GM18868 (cell line): ENCODE results near the gene PROX2.

Experiments
- ATAC-seq: cut with Tn5 transposase; IDR thresholded peaks from one replicate; pipeline ENCODE4 v1.9.1; 2021; ENCODE audit warnings: mild to moderate bottlenecking, moderate library complexity; ENCODE audit not compliant: unreplicated experiment

The PROX2 gene

GRCh38 chr14:74852922-74853530 is 22.9 kb downstream of the PROX2 start:
- ATAC-seq, result no peak

GRCh38 chr14:74848768-74849167 is 27.2 kb downstream of the PROX2 start:
- ATAC-seq, result no peak

GRCh38 chr14:74846968-74847665 is 28.8 kb downstream of the PROX2 start:
- ATAC-seq, result no peak

- ATAC-seq, result no peak
Observed at GRCh38 chr14:74846168-74846567, 29.8 kb downstream of the PROX2 start.

- ATAC-seq, result no peak
Observed at GRCh38 chr14:74843653-74844052, 32.3 kb downstream of the PROX2 start.

GRCh38 chr14:74841230-74842207 is 34.4 kb downstream of the PROX2 start:
- peak; percentile 73 for ATAC-seq

GRCh38 chr14:74840603-74841030 is 35.3 kb downstream of the PROX2 start:
- ATAC-seq, result peak; percentile 55

- ATAC-seq, result no peak
Observed at GRCh38 chr14:74838166-74838565, 37.8 kb downstream of the PROX2 start.

GRCh38 chr14:74836251-74836960 is 39.5 kb downstream of the PROX2 start:
- ATAC-seq, result no peak

GRCh38 chr14:74835645-74836250 is 40.2 kb downstream of the PROX2 start:
- ATAC-seq, result no peak

GRCh38 chr14:74834692-74835392 is 41.1 kb downstream of the PROX2 start:
- ATAC-seq, result no peak

- ATAC-seq, result no peak
Observed at GRCh38 chr14:74832849-74833248, 43.1 kb downstream of the PROX2 start.

- ATAC-seq, result no peak
Observed at GRCh38 chr14:74829251-74829650, 46.7 kb downstream of the PROX2 start.

GRCh38 chr14:74826574-74826973 is 49.4 kb downstream of the PROX2 start:
- ATAC-seq, result no peak
